Glutamatergic neuron (in vitro differentiated cells): Measurements from ENCODE around the gene PTPRN2. TPM values are rescaled to one million over a fixed set of nuclear protein-coding genes. Genes with fewer than 3 reads are reported as not detected.
"Not testable (repeated sequence)": the region's sequence is repeated elsewhere in the genome, so short reads cannot be mapped to it uniquely, and the experiment has no call there.

Experiments
- DNase-seq: peaks from one replicate; pipeline ENCODE4 v3.0.0; 2022
- H3K27ac Mint-ChIP-seq: one replicate; pipeline ENCODE4 v1.8.0; 2020; ENCODE audit warnings: mild to moderate bottlenecking, mixed read lengths, inconsistent platforms; ENCODE audit not compliant: unreplicated experiment
- H3K27me3 Mint-ChIP-seq: one replicate; pipeline ENCODE4 v1.8.0; 2020; ENCODE audit warnings: mild to moderate bottlenecking, moderate library complexity, mixed read lengths, inconsistent platforms; ENCODE audit not compliant: unreplicated experiment
- H3K36me3 Mint-ChIP-seq: one replicate; pipeline ENCODE4 v1.8.0; 2020; ENCODE audit warnings: mild to moderate bottlenecking, mixed read lengths, inconsistent platforms; ENCODE audit not compliant: unreplicated experiment
- H3K4me1 Mint-ChIP-seq: one replicate; pipeline ENCODE4 v1.8.0; 2020; ENCODE audit warnings: mild to moderate bottlenecking, low read depth, mixed read lengths, inconsistent platforms; ENCODE audit not compliant: unreplicated experiment
- H3K4me3 Mint-ChIP-seq: one replicate; pipeline ENCODE4 v1.8.0; 2020; ENCODE audit warnings: mild to moderate bottlenecking, mixed read lengths, inconsistent platforms; ENCODE audit not compliant: unreplicated experiment
- H3K9me3 Mint-ChIP-seq: one replicate; pipeline ENCODE4 v1.8.0; 2020; ENCODE audit warnings: mild to moderate bottlenecking, moderate library complexity, mixed read lengths, inconsistent platforms; ENCODE audit not compliant: unreplicated experiment
- total RNA-seq: library from RNA; stranded (reverse); fragmentation: NEBNext Ultra II Directional; extraction: Animal tissue kit (Norgen Biotek cat#: 25700); gene quantifications from one replicate; pipeline ENCODE4 v1.2.1, GENCODE V29; 2021; ENCODE audit not compliant: unreplicated experiment
- TF ChIP-seq, protein P1 (sequence below): fragments of 200-600 bp; sonication (generic); IDR thresholded peaks from one replicate; pipeline ENCODE4 v1.5.0; 2021; ENCODE audit not compliant: partially characterized antibody, unreplicated experiment

The PTPRN2 gene
- total RNA-seq, 1 donor from 2014 or later: 49.0 TPM

GRCh38 chr7:158035343-158035742 is 552.3 kb downstream of the PTPRN2 start:
- H3K9me3 Mint-ChIP-seq: peaks cover 14% of the 10 kb centered on the region
- H3K4me1 Mint-ChIP-seq: peaks cover 8% of the 10 kb centered on the region
- DNase-seq: no peak
- peaks cover 10% of the 10 kb centered on the region for H3K27me3 Mint-ChIP-seq
- H3K27ac Mint-ChIP-seq: no peak overlapping the region
- H3K36me3 Mint-ChIP-seq: peaks cover 36% of the 10 kb centered on the region
- TF ChIP-seq, protein P1, sequence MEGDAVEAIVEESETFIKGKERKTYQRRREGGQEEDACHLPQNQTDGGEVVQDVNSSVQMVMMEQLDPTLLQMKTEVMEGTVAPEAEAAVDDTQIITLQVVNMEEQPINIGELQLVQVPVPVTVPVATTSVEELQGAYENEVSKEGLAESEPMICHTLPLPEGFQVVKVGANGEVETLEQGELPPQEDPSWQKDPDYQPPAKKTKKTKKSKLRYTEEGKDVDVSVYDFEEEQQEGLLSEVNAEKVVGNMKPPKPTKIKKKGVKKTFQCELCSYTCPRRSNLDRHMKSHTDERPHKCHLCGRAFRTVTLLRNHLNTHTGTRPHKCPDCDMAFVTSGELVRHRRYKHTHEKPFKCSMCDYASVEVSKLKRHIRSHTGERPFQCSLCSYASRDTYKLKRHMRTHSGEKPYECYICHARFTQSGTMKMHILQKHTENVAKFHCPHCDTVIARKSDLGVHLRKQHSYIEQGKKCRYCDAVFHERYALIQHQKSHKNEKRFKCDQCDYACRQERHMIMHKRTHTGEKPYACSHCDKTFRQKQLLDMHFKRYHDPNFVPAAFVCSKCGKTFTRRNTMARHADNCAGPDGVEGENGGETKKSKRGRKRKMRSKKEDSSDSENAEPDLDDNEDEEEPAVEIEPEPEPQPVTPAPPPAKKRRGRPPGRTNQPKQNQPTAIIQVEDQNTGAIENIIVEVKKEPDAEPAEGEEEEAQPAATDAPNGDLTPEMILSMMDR: no peak
- no peak overlapping the region for H3K4me3 Mint-ChIP-seq

GRCh38 chr7:158034571-158034970 is 553.1 kb downstream of the PTPRN2 start:
- TF ChIP-seq, protein P1: no peak
- Mint-ChIP-seq H3K4me3 (no peak overlapping the region), H3K27ac (no peak overlapping the region), H3K36me3 (peaks cover 28% of the 10 kb centered on the region), H3K27me3 (peaks cover 7% of the 10 kb centered on the region), H3K4me1 (peaks cover 8% of the 10 kb centered on the region), H3K9me3 (peaks cover 14% of the 10 kb centered on the region)
- DNase-seq: no peak

GRCh38 chr7:158033925-158034324 is 553.7 kb downstream of the PTPRN2 start:
- peaks cover 23% of the 10 kb centered on the region for H3K36me3 Mint-ChIP-seq
- H3K4me3 Mint-ChIP-seq, H3K27ac Mint-ChIP-seq, H3K27me3 Mint-ChIP-seq, DNase-seq: not testable (repeated sequence)
- H3K9me3 Mint-ChIP-seq: peaks cover 14% of the 10 kb centered on the region
- peaks cover 11% of the 10 kb centered on the region for H3K4me1 Mint-ChIP-seq

DNA sequence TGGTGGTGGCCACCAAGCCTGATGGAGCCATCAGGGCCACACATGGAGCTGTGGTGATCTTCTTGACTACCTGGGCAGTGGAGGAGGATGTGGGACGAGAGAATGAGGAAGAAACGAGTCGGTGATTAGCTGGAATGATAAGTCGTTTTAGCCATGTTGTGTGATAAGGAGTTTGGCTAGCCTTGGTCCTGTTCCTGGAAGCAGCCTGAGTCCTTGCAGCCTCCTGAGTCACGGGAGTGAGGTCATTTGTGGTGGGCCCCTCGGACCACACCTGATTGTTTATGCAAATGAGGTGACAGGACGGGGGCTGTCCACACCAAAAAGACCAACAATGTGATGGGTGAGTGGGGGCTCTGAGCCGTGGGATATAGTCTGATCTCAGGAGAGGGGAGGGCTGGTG is 554.4 kb downstream of the PTPRN2 start:
- Mint-ChIP-seq H3K27me3 (peaks cover 7% of the 10 kb centered on the region), H3K4me1 (peaks cover 11% of the 10 kb centered on the region), H3K9me3 (peaks cover 16% of the 10 kb centered on the region), H3K27ac (no peak overlapping the region), H3K4me3 (no peak overlapping the region), H3K36me3 (peaks cover 23% of the 10 kb centered on the region)
- DNase-seq: no peak
- TF ChIP-seq, protein P1: no peak

GRCh38 chr7:158032561-158033115 is 555.0 kb downstream of the PTPRN2 start:
- Mint-ChIP-seq H3K27me3 (peaks cover 10% of the 10 kb centered on the region), H3K9me3 (peaks cover 20% of the 10 kb centered on the region), H3K36me3 (peaks cover 28% of the 10 kb centered on the region), H3K4me1 (peaks cover 11% of the 10 kb centered on the region), H3K27ac (peak overlapping the region; percentile 64), H3K4me3 (no peak overlapping the region)
- TF ChIP-seq, protein P1: no peak
- no peak for DNase-seq
